GM12874 (cell line): ENCODE results near the gene PRPF31.

Experiments
- TF ChIP-seq, protein P1 (sequence below): IDR thresholded peaks from 2 replicates; pipeline ENCODE4 v1.5.1; 2011; ENCODE audit warnings: low read depth, mild to moderate bottlenecking, control low read depth, low read length, moderate library complexity; ENCODE audit not compliant: insufficient read depth

Gene PRPF31

GRCh38 chr19:54151362-54152035 lies 35.9 kb downstream of the PRPF31 start:
- TF ChIP-seq, protein P1, sequence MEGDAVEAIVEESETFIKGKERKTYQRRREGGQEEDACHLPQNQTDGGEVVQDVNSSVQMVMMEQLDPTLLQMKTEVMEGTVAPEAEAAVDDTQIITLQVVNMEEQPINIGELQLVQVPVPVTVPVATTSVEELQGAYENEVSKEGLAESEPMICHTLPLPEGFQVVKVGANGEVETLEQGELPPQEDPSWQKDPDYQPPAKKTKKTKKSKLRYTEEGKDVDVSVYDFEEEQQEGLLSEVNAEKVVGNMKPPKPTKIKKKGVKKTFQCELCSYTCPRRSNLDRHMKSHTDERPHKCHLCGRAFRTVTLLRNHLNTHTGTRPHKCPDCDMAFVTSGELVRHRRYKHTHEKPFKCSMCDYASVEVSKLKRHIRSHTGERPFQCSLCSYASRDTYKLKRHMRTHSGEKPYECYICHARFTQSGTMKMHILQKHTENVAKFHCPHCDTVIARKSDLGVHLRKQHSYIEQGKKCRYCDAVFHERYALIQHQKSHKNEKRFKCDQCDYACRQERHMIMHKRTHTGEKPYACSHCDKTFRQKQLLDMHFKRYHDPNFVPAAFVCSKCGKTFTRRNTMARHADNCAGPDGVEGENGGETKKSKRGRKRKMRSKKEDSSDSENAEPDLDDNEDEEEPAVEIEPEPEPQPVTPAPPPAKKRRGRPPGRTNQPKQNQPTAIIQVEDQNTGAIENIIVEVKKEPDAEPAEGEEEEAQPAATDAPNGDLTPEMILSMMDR: no peak

DNA sequence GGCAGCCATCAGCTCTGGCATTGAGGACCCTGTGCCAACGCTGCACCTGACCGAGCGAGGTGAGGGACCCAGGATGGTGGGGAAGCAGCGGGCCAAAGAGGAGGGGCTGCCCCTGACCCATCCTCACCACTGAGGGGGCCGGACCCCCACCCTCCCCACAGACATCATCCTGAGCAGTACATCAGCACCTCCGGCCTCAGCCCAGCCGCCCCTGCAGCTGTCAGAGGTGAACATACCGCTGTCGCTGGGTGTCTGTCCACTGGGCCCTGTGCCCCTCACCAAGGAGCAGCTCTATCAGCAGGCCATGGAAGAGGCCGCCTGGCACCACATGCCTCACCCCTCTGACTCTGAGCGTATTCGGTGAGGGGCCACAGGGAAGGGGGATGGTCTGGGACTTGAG lies 36.7 kb downstream of the PRPF31 start:
- TF ChIP-seq, protein P1: no peak

- TF ChIP-seq, protein P1: no peak
Measured at GRCh38 chr19:54152878-54153524, 37.4 kb downstream of the PRPF31 start.

DNA sequence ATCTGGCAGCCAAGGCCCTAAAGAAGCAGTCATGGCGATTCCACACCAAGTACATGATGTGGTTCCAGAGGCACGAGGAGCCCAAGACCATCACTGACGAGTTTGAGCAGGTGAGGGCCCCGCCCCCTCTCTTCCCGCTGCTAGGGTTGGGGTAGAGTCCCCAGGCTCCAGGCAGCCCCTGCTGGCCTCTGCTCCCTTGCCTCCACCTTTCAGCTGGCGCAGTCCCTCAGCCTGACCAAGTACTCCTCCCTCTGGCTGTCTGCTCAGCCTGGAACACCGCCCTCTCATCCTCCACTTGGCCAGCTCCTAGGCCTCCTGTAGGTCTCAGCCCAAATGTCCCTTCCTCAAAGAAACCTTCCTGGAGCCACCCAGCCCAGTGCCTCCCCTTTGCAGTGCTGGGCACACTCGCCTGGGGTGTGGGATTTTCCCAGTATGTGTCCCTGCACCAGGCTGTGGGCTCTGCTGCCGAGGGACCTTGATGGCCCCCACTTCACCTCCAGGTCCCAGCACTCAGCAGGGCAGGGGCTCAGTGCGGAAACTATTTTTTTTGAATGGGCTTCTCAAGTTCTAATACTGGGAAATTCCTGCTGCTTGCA lies 38.3 kb downstream of the PRPF31 start:
- TF ChIP-seq, protein P1: no peak

- TF ChIP-seq, protein P1: no peak
Measured at GRCh38 chr19:54154603-54155345, 39.2 kb downstream of the PRPF31 start.

- TF ChIP-seq, protein P1: no peak
Measured at GRCh38 chr19:54155694-54156093, 40.1 kb downstream of the PRPF31 start.

- TF ChIP-seq, protein P1: no peak
Measured at GRCh38 chr19:54156490-54156889, 40.9 kb downstream of the PRPF31 start.
